Panc1 (cell line): ENCODE measurements around the gene CXCL16.
A peak's percentile ranks its signal among the peaks of the same experiment; 100 is the strongest.

Source experiments
- CTCF ChIP-seq: fragments of 450-650 bp; IDR thresholded peaks from 2 replicates; pipeline ENCODE4 v1.5.1; 2017; ENCODE audit warnings: mild to moderate bottlenecking
- POLR2AphosphoS5 ChIP-seq: IDR thresholded peaks from 2 replicates; pipeline ENCODE4 v1.6.1; 2012; ENCODE audit warnings: mild to moderate bottlenecking, low read depth, low read length, moderate library complexity
- REST ChIP-seq, 2 experiments: IDR thresholded peaks; 2 replicates each; pipeline ENCODE4 v1.6.1; 2011 to 2012; ENCODE audit warnings: low read depth in 2 of 2, control low read depth in 1 of 2, low read length in 1 of 2, mild to moderate bottlenecking in 1 of 2, moderate library complexity in 1 of 2; ENCODE audit not compliant: insufficient read depth in 1 of 2
- SIN3A ChIP-seq: IDR thresholded peaks from 2 replicates; pipeline ENCODE4 v1.6.1; 2012; ENCODE audit warnings: low read depth, mild to moderate bottlenecking, low read length, moderate library complexity, borderline replicate concordance; ENCODE audit not compliant: insufficient read depth
- TCF7L2 ChIP-seq: IDR thresholded peaks from 2 replicates; pipeline ENCODE4 v1.6.1; 2011; ENCODE audit warnings: mild to moderate bottlenecking, low read depth, low read length, inconsistent platforms

DNA sequence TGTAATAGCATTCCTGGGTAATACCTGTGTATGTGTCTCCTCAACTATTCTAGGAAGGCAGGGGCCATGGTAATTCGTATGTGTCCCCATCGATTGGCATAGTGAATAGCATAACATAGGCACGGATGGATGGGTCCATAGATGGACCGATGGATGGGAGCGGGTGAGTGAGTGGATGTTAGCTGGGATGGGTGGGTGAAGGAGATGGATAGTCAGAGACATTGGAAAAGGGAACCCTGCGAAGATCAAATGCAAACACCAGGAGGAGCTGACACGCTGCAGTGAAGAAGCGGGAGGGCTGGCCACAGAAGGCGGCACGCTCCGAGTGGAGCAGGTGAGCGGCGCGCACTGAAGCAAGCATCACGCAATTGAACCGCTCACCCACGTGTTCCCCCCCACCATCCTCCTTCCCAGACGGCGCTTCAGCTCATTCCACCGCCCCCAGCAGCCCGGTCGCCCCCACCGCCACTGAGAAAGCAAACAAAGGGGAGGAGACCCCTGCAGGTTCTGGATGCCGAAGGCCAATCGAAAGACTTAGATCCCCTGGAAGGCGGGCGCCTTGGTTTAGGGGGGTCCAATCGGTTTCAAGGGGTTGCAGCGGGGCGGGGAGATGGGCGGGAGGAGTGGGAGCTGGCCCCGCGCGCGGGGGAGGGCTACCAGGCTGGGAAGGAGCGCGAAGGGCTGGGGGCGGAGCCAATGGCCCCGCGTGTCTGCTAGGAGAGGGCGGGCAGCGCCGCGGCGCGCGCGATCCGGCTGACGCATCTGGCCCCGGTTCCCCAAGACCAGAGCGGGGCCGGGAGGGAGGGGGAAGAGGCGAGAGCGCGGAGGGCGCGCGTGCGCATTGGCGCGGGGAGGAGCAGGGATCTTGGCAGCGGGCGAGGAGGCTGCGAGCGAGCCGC lies 29.7 kb downstream of the CXCL16 start, which contains the start of gene ARRB2:
- TF ChIP-seq TCF7L2: no peak
- TF ChIP-seq REST (IDR thresholded peaks at IDR 0.05; ENCODE audit: insufficient read depth in 1 of 2, low read depth in 2 of 2, low read length in 1 of 2): no peak
- peak; percentile 78; the same call in 1 of the 2 replicates for TF ChIP-seq CTCF
- no peak for TF ChIP-seq SIN3A
- TF ChIP-seq POLR2AphosphoS5: no peak
